GM21619 (cell line): ENCODE results near the gene RXFP1.

ENCODE experiments used
- ATAC-seq: cut with Tn5 transposase; IDR thresholded peaks from one replicate; pipeline ENCODE4 v1.9.1; 2021; ENCODE audit not compliant: unreplicated experiment

RXFP1 gene

GRCh38 chr4:158669310-158669709 is 147.6 kb downstream of the RXFP1 start:
- ATAC-seq: no peak

GRCh38 chr4:158670975-158671664 is 149.4 kb downstream of the RXFP1 start:
- peak; percentile 24 for ATAC-seq

GRCh38 chr4:158671665-158671914 is 149.9 kb downstream of the RXFP1 start, which contains the start of gene C4orf46:
Gene C4orf46, minus strand, starts transcription at chr4:158671887. Its CDS starts 86 bp downstream, at chr4:158671801.
- no peak for ATAC-seq

- peak; percentile 86 for ATAC-seq
These were observed 150.5 kb downstream of the RXFP1 start, which contains the start of gene ETFDH for GRCh38 chr4:158671915-158672806. Gene ETFDH, plus strand, starts transcription at chr4:158672296. Its CDS starts 161 bp downstream, at chr4:158672457.

GRCh38 chr4:158673633-158674032 is 152.0 kb downstream of the RXFP1 start:
- no peak for ATAC-seq

- no peak for ATAC-seq
These were observed 154.4 kb downstream of the RXFP1 start for GRCh38 chr4:158676076-158676475.

GRCh38 chr4:158678767-158679166 is 157.1 kb downstream of the RXFP1 start:
- no peak for ATAC-seq

- ATAC-seq: no peak
These were observed 159.9 kb downstream of the RXFP1 start for GRCh38 chr4:158681629-158682028.

- ATAC-seq: no peak
These were observed 160.4 kb downstream of the RXFP1 start for GRCh38 chr4:158682066-158682465.

- no peak for ATAC-seq
These were observed 167.1 kb downstream of the RXFP1 start for GRCh38 chr4:158688813-158689212.
